DMS 273 (cell line): ENCODE data around the gene PPP1R26.
"Not testable (repeated sequence)": the region's sequence is repeated elsewhere in the genome, so short reads cannot be mapped to it uniquely, and the experiment has no call there.

Experiments used
- DNase-seq: peaks from one replicate; lab custom pipeline; 2025; ENCODE audit not compliant: unreplicated experiment; lab: John Stamatoyannopoulos, UW

Gene PPP1R26

GRCh38 chr9:135479469-135480052 lies at the start of gene PPP1R26:
TSS of gene PPP1R26 (plus strand) at chr9:135479782. CDS start at chr9:135484511, 4,729 bp downstream.
- DNase-seq: peak; percentile 63

- DNase-seq: no peak
These were observed 42.3 kb upstream of the PPP1R26 start for GRCh38 chr9:135437259-135437658.

- not testable (repeated sequence) for DNase-seq
These were observed 41.9 kb upstream of the PPP1R26 start for GRCh38 chr9:135437696-135438095.

- DNase-seq: not testable (repeated sequence)
These were observed 40.9 kb upstream of the PPP1R26 start for GRCh38 chr9:135438581-135439232.

- DNase-seq: not testable (repeated sequence)
These were observed 40.1 kb upstream of the PPP1R26 start for GRCh38 chr9:135439514-135439913.

GRCh38 chr9:135439916-135440315 lies 39.7 kb upstream of the PPP1R26 start:
- DNase-seq: no peak

- no peak for DNase-seq
These were observed 39.0 kb upstream of the PPP1R26 start for GRCh38 chr9:135440620-135441019.

- peak; percentile 67 for DNase-seq
These were observed 38.2 kb upstream of the PPP1R26 start for GRCh38 chr9:135441105-135442071.

- DNase-seq: no peak
These were observed 37.5 kb upstream of the PPP1R26 start for GRCh38 chr9:135442075-135442474.

GRCh38 chr9:135443797-135444425 lies 35.7 kb upstream of the PPP1R26 start:
- no peak for DNase-seq

- no peak for DNase-seq
These were observed 32.5 kb upstream of the PPP1R26 start for GRCh38 chr9:135447126-135447525.

GRCh38 chr9:135448663-135449100 lies 30.9 kb upstream of the PPP1R26 start:
- DNase-seq: peak; percentile 24

GRCh38 chr9:135449532-135449931 lies 30.1 kb upstream of the PPP1R26 start:
- DNase-seq: not testable (repeated sequence)

GRCh38 chr9:135450956-135451355 lies 28.6 kb upstream of the PPP1R26 start:
- no peak for DNase-seq

GRCh38 chr9:135451909-135452308 lies 27.7 kb upstream of the PPP1R26 start:
- DNase-seq: not testable (repeated sequence)

- DNase-seq: no peak
These were observed 24.8 kb upstream of the PPP1R26 start for GRCh38 chr9:135454737-135455136.

- no peak for DNase-seq
These were observed 24.1 kb upstream of the PPP1R26 start for GRCh38 chr9:135455401-135456030.

- peak; percentile 54 for DNase-seq
These were observed 23.0 kb upstream of the PPP1R26 start for GRCh38 chr9:135456436-135457104.

- DNase-seq: not testable (repeated sequence)
These were observed 21.1 kb upstream of the PPP1R26 start for GRCh38 chr9:135458478-135458877.

- no peak for DNase-seq
These were observed 17.6 kb upstream of the PPP1R26 start for GRCh38 chr9:135461936-135462335.
